Liver (tissue), 9 donors: ENCODE results near the gene PARD6B. TPM values are rescaled to one million over a fixed set of nuclear protein-coding genes. Genes with fewer than 3 reads are reported as not detected.

Experiments used
- DNase-seq: peaks from one replicate; pipeline ENCODE4 v3.0.0-alpha.2; 2017; ENCODE audit warnings: low spot score
- H3K27ac ChIP-seq, 2 donors: one replicate each; pipeline ENCODE4 v1.7.0; 2013; ENCODE audit warnings: inconsistent platforms in 2 of 2, low read length in 2 of 2, control low read depth in 1 of 2, low read depth in 1 of 2, mild to moderate bottlenecking in 1 of 2
- H3K27me3 ChIP-seq, 4 donors: one replicate each; pipeline versions ENCODE4 v1.6.1 to v1.7.0; 2013; ENCODE audit warnings: low read length in 3 of 4, inconsistent platforms in 1 of 4, mild to moderate bottlenecking in 1 of 4, moderate library complexity in 1 of 4; ENCODE audit not compliant: control insufficient read depth in 4 of 4, insufficient read depth in 4 of 4
- H3K36me3 ChIP-seq, 4 donors: one replicate each; pipeline versions ENCODE4 v1.6.1 to v1.7.0; 2013; ENCODE audit warnings: low read length in 3 of 4, mild to moderate bottlenecking in 3 of 4, low read depth in 1 of 4, moderate library complexity in 1 of 4; ENCODE audit not compliant: control insufficient read depth in 4 of 4, insufficient read depth in 3 of 4
- H3K4me1 ChIP-seq, 4 donors: one replicate each; pipeline versions ENCODE4 v1.6.1 to v1.7.0; 2013; ENCODE audit warnings: low read length in 3 of 4, mild to moderate bottlenecking in 3 of 4, moderate library complexity in 1 of 4; ENCODE audit not compliant: control insufficient read depth in 4 of 4, insufficient read depth in 4 of 4
- H3K4me3 ChIP-seq, 3 donors: one replicate each; pipeline versions ENCODE4 v1.6.1 to v1.7.0; 2013; ENCODE audit warnings: low read length in 3 of 3, control low read depth in 1 of 3, low read depth in 1 of 3, mild to moderate bottlenecking in 1 of 3
- H3K9ac ChIP-seq, 2 donors: one replicate each; pipeline ENCODE4 v1.7.0; 2013; ENCODE audit warnings: low read length in 2 of 2, mild to moderate bottlenecking in 2 of 2, moderate library complexity in 2 of 2, control low read depth in 1 of 2, low read depth in 1 of 2
- H3K9me3 ChIP-seq, 4 donors: one replicate each; pipeline versions ENCODE4 v1.6.1 to v1.7.0; 2013; ENCODE audit warnings: low read length in 3 of 4; ENCODE audit not compliant: control insufficient read depth in 4 of 4
- GABPA ChIP-seq, 2 donors: IDR thresholded peaks in 1 of 2; conservative IDR thresholded peaks in 1 of 2; 2 replicates each; pipeline ENCODE4 v1.6.1; 2016; ENCODE audit warnings: antibody characterized with exemption in 2 of 2, mild to moderate bottlenecking in 1 of 2, moderate library complexity in 1 of 2
- HNF4G ChIP-seq: IDR thresholded peaks from 2 replicates; pipeline ENCODE4 v1.6.1; 2016; ENCODE audit warnings: antibody characterized with exemption
- JUND ChIP-seq, 2 donors: IDR thresholded peaks; 2 replicates each; pipeline ENCODE4 v1.6.1; 2016; ENCODE audit warnings: antibody characterized with exemption in 2 of 2
- NR2F2 ChIP-seq: IDR thresholded peaks from 2 replicates; pipeline ENCODE4 v1.6.1; 2016; ENCODE audit warnings: antibody characterized with exemption
- RAD21 ChIP-seq, 2 donors: IDR thresholded peaks; 2 replicates each; pipeline ENCODE4 v1.6.1; 2016; ENCODE audit warnings: antibody characterized with exemption in 2 of 2, mild to moderate bottlenecking in 2 of 2
- RXRA ChIP-seq, 2 donors: IDR thresholded peaks; 2 replicates each; pipeline ENCODE4 v1.6.1; 2017 to 2018; ENCODE audit warnings: antibody characterized with exemption in 2 of 2, mild to moderate bottlenecking in 1 of 2
- SP1 ChIP-seq: IDR thresholded peaks from 2 replicates; pipeline ENCODE4 v1.6.1; 2018; ENCODE audit warnings: antibody characterized with exemption, mild to moderate bottlenecking
- TAF1 ChIP-seq: conservative IDR thresholded peaks from 2 replicates; pipeline ENCODE4 v1.6.1; 2016; ENCODE audit warnings: antibody characterized with exemption, mild to moderate bottlenecking
- YY1 ChIP-seq: IDR thresholded peaks from 2 replicates; pipeline ENCODE4 v1.6.1; 2016; ENCODE audit warnings: antibody characterized with exemption, mild to moderate bottlenecking
- WGBS: extraction: QIAGEN DNeasy Blood & Tissue Kit; methylation state at CpG from one replicate; pipeline ENCODE4 v1.1.7; 2013; 5-methylcytosine and 5-hydroxymethylcytosine counted together
- polyA plus RNA-seq, 2 donors: library from polyadenylated mRNA; stranded (reverse) in 1 of 2; unstranded in 1 of 2; fragments of 200-250 nt in 1 of 2; fragments of >200 nt in 1 of 2; fragmentation: Nextera tagmentation in 1 of 2; extraction: Ambion mirVana in 1 of 2; gene quantifications; one replicate each; pipeline versions ENCODE4 v1.2.1 to v1.2.3, GENCODE V29; 2013 to 2015
- total RNA-seq, 2 donors: library from RNA; depleted of rRNA; stranded (reverse); fragments of >200 nt; gene quantifications; one replicate each; pipeline ENCODE4 v1.2.3, GENCODE V29; 2014
- TF ChIP-seq, protein P1 (sequence below): IDR thresholded peaks from 2 replicates; pipeline ENCODE4 v1.6.1; 2016; ENCODE audit warnings: antibody characterized with exemption
- TF ChIP-seq, protein P2 (sequence below): fragments of 150-350 bp; IDR thresholded peaks from 2 replicates; pipeline ENCODE4 v1.5.1; 2017; ENCODE audit warnings: improper control_type of control experiment, low read depth, low read length; ENCODE audit not compliant: missing input control
- TF ChIP-seq, protein P3 (sequence below): IDR thresholded peaks from 2 replicates; pipeline ENCODE4 v1.6.1; 2016; ENCODE audit warnings: antibody characterized with exemption, mild to moderate bottlenecking
- TF ChIP-seq, protein P4 (sequence below): IDR thresholded peaks from 2 replicates; pipeline ENCODE4 v1.6.1; 2016; ENCODE audit warnings: antibody characterized with exemption
- donor health status: healthy.
- donor health status: healthy.
- donor health status: healthy.
- donor health status: healthy.
- donor health status: healthy.

Gene PARD6B
- total and polyA plus RNA-seq, 4 donors, result 1.2 to 8.8 (median 5.9) TPM

GRCh38 chr20:50728981-50729874 is 2.2 kb upstream of the PARD6B start:
- WGBS, result 76% methylated on average over 11 of the region's 11 CpGs
- Histone ChIP-seq H3K9ac (no peak overlapping the region), H3K36me3 (no peaks in the 10 kb centered on the region), H3K9me3 (no peaks in the 10 kb centered on the region), H3K27ac (peak overlapping the region; percentile 70 to 87), H3K4me3 (no peak overlapping the region), H3K27me3 (no peaks in the 10 kb centered on the region), H3K4me1 (peaks cover 12 to 64% (median 37%) of the 10 kb centered on the region in 4 donors)
- DNase-seq, result no peak
- TF ChIP-seq SP1 (no peak), RAD21 (IDR thresholded peaks at IDR 0.05) (no peak), YY1 (no peak), GABPA (IDR thresholded peaks at IDR 0.05 in 1 of 2, conservative IDR thresholded peaks at IDR 0.05 in 1 of 2) (no peak), RXRA (IDR thresholded peaks at IDR 0.05) (no peak), JUND (IDR thresholded peaks at IDR 0.05) (no peak), HNF4G (no peak), NR2F2 (no peak), TAF1 (no peak)
- TF ChIP-seq, protein P1, sequence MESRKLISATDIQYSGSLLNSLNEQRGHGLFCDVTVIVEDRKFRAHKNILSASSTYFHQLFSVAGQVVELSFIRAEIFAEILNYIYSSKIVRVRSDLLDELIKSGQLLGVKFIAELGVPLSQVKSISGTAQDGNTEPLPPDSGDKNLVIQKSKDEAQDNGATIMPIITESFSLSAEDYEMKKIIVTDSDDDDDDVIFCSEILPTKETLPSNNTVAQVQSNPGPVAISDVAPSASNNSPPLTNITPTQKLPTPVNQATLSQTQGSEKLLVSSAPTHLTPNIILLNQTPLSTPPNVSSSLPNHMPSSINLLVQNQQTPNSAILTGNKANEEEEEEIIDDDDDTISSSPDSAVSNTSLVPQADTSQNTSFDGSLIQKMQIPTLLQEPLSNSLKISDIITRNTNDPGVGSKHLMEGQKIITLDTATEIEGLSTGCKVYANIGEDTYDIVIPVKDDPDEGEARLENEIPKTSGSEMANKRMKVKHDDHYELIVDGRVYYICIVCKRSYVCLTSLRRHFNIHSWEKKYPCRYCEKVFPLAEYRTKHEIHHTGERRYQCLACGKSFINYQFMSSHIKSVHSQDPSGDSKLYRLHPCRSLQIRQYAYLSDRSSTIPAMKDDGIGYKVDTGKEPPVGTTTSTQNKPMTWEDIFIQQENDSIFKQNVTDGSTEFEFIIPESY, result no peak
- TF ChIP-seq, protein P2, sequence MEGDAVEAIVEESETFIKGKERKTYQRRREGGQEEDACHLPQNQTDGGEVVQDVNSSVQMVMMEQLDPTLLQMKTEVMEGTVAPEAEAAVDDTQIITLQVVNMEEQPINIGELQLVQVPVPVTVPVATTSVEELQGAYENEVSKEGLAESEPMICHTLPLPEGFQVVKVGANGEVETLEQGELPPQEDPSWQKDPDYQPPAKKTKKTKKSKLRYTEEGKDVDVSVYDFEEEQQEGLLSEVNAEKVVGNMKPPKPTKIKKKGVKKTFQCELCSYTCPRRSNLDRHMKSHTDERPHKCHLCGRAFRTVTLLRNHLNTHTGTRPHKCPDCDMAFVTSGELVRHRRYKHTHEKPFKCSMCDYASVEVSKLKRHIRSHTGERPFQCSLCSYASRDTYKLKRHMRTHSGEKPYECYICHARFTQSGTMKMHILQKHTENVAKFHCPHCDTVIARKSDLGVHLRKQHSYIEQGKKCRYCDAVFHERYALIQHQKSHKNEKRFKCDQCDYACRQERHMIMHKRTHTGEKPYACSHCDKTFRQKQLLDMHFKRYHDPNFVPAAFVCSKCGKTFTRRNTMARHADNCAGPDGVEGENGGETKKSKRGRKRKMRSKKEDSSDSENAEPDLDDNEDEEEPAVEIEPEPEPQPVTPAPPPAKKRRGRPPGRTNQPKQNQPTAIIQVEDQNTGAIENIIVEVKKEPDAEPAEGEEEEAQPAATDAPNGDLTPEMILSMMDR, result no peak
- TF ChIP-seq, protein P3, sequence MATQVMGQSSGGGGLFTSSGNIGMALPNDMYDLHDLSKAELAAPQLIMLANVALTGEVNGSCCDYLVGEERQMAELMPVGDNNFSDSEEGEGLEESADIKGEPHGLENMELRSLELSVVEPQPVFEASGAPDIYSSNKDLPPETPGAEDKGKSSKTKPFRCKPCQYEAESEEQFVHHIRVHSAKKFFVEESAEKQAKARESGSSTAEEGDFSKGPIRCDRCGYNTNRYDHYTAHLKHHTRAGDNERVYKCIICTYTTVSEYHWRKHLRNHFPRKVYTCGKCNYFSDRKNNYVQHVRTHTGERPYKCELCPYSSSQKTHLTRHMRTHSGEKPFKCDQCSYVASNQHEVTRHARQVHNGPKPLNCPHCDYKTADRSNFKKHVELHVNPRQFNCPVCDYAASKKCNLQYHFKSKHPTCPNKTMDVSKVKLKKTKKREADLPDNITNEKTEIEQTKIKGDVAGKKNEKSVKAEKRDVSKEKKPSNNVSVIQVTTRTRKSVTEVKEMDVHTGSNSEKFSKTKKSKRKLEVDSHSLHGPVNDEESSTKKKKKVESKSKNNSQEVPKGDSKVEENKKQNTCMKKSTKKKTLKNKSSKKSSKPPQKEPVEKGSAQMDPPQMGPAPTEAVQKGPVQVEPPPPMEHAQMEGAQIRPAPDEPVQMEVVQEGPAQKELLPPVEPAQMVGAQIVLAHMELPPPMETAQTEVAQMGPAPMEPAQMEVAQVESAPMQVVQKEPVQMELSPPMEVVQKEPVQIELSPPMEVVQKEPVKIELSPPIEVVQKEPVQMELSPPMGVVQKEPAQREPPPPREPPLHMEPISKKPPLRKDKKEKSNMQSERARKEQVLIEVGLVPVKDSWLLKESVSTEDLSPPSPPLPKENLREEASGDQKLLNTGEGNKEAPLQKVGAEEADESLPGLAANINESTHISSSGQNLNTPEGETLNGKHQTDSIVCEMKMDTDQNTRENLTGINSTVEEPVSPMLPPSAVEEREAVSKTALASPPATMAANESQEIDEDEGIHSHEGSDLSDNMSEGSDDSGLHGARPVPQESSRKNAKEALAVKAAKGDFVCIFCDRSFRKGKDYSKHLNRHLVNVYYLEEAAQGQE, result no peak
- TF ChIP-seq, protein P4, sequence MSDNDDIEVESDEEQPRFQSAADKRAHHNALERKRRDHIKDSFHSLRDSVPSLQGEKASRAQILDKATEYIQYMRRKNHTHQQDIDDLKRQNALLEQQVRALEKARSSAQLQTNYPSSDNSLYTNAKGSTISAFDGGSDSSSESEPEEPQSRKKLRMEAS, result no peak
